Measurements from ENCODE around the gene PSMA7. TPM values are rescaled to one million over a fixed set of nuclear protein-coding genes. Genes with fewer than 3 reads are reported as not detected.

The PSMA7 gene
- total and polyA plus RNA-seq, 2 of the 8 experiments (the other 6 are each of a cell fraction or from before 2014, with no cell fraction given) = 361 to 648 TPM

DNA sequence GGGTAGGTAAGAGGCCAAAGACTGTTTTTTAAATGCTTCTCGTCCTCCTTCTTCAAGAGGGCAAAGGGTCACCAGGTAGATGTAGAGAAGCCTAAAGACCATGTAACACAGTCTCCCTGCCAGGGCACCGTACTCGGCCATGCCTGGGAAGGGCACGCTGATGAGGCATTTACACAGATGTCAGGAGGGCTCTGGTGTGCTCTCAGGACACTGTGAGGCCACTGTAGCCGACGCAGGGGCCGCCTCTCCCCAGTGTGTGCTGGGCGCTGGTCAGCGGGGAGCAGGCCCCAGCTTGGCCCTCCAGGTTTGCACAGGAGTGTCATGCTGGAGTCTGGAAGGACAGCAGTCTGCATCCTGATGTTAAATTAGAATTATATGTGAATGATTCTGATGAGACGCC lies 32.5 kb upstream of the PSMA7 start:
- Histone ChIP-seq H2BK5ac (ENCODE audit: low read depth, low read length) (no peak overlapping the region), H4K5ac (ENCODE audit: insufficient read length, low read depth, low read length) (no peak overlapping the region), H2BK15ac (ENCODE audit: low read length) (no peak overlapping the region), H4K8ac (ENCODE audit: extremely low read depth, insufficient read depth, low read length) (no peak overlapping the region; the same call in 1 of the 2 replicates), H3K18ac (ENCODE audit: extremely low read depth, low read length) (no peak overlapping the region), H3K4me3 (ENCODE audit: extremely low read depth in 1 of 4, insufficient read depth in 2 of 4, low read depth in 3 of 4, low read length in 4 of 4) (no peak overlapping the region), H3K4ac (replicated peaks; ENCODE audit: insufficient read length, low read depth, low read length) (no peak overlapping the region), H3K27me3 (replicated peaks in 1 of 4; ENCODE audit: control insufficient read depth in 3 of 4, extremely low read depth in 1 of 4, insufficient read depth in 3 of 4, low read length in 3 of 4) (no peaks in the 10 kb centered on the region), H3K23me2 (ENCODE audit: low read depth, low read length) (no peaks in the 10 kb centered on the region), H2BK12ac (ENCODE audit: low read depth, low read length) (no peak overlapping the region), H3K36me3 (ENCODE audit: control insufficient read depth in 2 of 4, insufficient read depth in 4 of 4, low read length in 3 of 4) (peaks cover 2 to 26% (median 14%) of the 10 kb centered on the region in 4 experiments; a peak in 6 of 8 replicates), H3K56ac (replicated peaks; ENCODE audit: insufficient read length, low read depth, low read length) (no peak overlapping the region), H4K91ac (replicated peaks; ENCODE audit: insufficient read length, low read length) (no peak overlapping the region), H3K23ac (ENCODE audit: insufficient read length) (no peak overlapping the region), H2BK20ac (ENCODE audit: low read length) (no peak overlapping the region), H2AK5ac (ENCODE audit: low read depth, low read length) (no peak overlapping the region), H3K4me2 (ENCODE audit: insufficient read depth in 1 of 2, low read depth in 2 of 2, low read length in 2 of 2) (no peak overlapping the region), H3K79me2 (ENCODE audit: control insufficient read depth in 1 of 2, insufficient read depth in 2 of 2, low read length in 2 of 2) (no peaks in the 10 kb centered on the region), H2AFZ (ENCODE audit: low read length) (no peak overlapping the region), H3K79me1 (ENCODE audit: low read depth, low read length) (no peaks in the 10 kb centered on the region), H3K9me3 (ENCODE audit: insufficient read depth in 2 of 2, low read depth in 1 of 2, low read length in 1 of 2) (no peaks in the 10 kb centered on the region), H3K27ac (ENCODE audit: low read depth, low read length) (no peak overlapping the region), H3K4me1 (replicated peaks in 1 of 4; ENCODE audit: control insufficient read depth in 3 of 4, insufficient read depth in 4 of 4, low read length in 3 of 4) (no peaks in the 10 kb centered on the region), H3K14ac (ENCODE audit: insufficient read length) (no peak overlapping the region), H4K20me1 (replicated peaks in 1 of 2; ENCODE audit: control insufficient read depth in 1 of 2, insufficient read depth in 2 of 2, low read length in 2 of 2) (peaks cover 0 to 4% of the 10 kb centered on the region in 2 experiments), H3K9ac (replicated peaks in 1 of 4; ENCODE audit: extremely low read depth in 1 of 4, low read depth in 3 of 4, low read length in 3 of 4) (no peak overlapping the region), H2BK120ac (replicated peaks; ENCODE audit: low read depth, low read length) (no peak overlapping the region)
- FAIRE-seq (no peak), DNase-seq (ENCODE audit: low read depth in 1 of 2, low spot score in 2 of 2) (no peak)
- ChIA-PET CTCF (ENCODE audit: partially characterized antibody) (interaction anchor here (1.2 kb wide), 1 partner anchor 19 kb away, joined by 4 read pairs; no protein-coding TSS in a partner anchor), POLR2A (ENCODE audit: partially characterized antibody) (interaction anchor here (0.6 to 1.6 kb wide), 5 partner anchors 7 to 54 kb away, joined by 3 to 5 read pairs (median 3); partner anchors contain the start of gene MTG2)
- 96% methylated on average over 10 of the region's 10 CpGs; no CpG with 5 or more reads in 1 of the 2 experiments for WGBS, 2 experiments (ENCODE audit: extremely low coverage in 1 of 2, insufficient coverage in 1 of 2, insufficient read length in 1 of 2, insufficient replicate concordance in 2 of 2, low coverage in 1 of 2, low lambda C conversion rate in 2 of 2, missing lambda C conversion rate in 1 of 2)
- TF ChIP-seq BACH1 (IDR thresholded peaks at IDR 0.05; ENCODE audit: low read length) (no peak), MAFK (IDR thresholded peaks at IDR 0.05; ENCODE audit: low read depth, low read length) (no peak), TAF7 (optimal IDR thresholded peaks at IDR 0.05; ENCODE audit: borderline replicate concordance, low read depth, low read length) (no peak), ASH2L (IDR thresholded peaks at IDR 0.05; ENCODE audit: low read length) (no peak), EZH2 (IDR thresholded peaks at IDR 0.05; ENCODE audit: low read depth, low read length, severe bottlenecking) (no peak), POLR2AphosphoS5 (IDR thresholded peaks at IDR 0.05; ENCODE audit: low read depth, low read length) (no peak), ZNF274 (IDR thresholded peaks at IDR 0.05; ENCODE audit: borderline replicate concordance, extremely low read depth, low read length) (no peak), GTF2F1 (IDR thresholded peaks at IDR 0.05; ENCODE audit: borderline replicate concordance, low read depth, low read length) (no peak), RAD21 (IDR thresholded peaks at IDR 0.05 in 1 of 2, conservative IDR thresholded peaks at IDR 0.05 in 1 of 2; ENCODE audit: low read depth in 2 of 2, low read length in 2 of 2) (no peak), RFX5 (IDR thresholded peaks at IDR 0.05; ENCODE audit: borderline replicate concordance, low read depth, low read length) (no peak), CTBP2 (IDR thresholded peaks at IDR 0.05; ENCODE audit: borderline replicate concordance, insufficient read depth, insufficient read length, low read length) (no peak), RBBP5 (IDR thresholded peaks at IDR 0.05; ENCODE audit: borderline replicate concordance, low read depth, low read length) (no peak)
